ENCODE data around the gene PHF20. TPM values are rescaled to one million over a fixed set of nuclear protein-coding genes. Genes with fewer than 3 reads are reported as not detected.

Gene PHF20
- total and polyA plus RNA-seq, 2 donors (not counting 3 experiments of a cell fraction or from before 2014, with no cell fraction given), result 25.0 to 45.8 TPM

DNA sequence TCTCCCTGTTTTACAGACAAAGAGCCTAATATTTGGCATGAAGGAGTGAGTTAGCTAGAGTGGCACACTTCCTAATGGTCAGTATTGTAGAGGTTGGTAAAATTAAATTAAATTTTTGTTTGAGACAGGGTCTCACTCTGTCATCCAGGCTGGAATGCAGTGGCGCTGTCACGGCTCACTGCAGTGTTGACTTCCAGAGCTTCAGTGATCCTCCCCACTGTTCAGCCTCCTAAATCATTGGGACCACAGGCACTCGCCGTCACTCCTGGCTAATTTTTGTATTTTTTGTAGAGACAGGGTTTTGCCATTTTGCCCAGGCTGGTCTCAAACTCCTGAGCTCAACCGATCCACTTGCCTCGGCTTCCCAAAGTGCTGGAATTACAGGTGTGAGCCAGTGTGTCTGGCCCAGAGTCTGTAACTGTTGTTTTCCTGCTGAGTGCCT, 111.5 kb downstream of the PHF20 start:
- Histone ChIP-seq H4K20me1 (replicated peaks; ENCODE audit: control insufficient read depth, extremely low read depth, insufficient read depth, low read length) (no peaks in the 10 kb centered on the region), H3K27ac (ENCODE audit: insufficient read depth, low read depth, low read length) (peak overlapping the region; percentile 95), H3K9ac (replicated peaks; ENCODE audit: extremely low read depth, insufficient read depth, low read length) (peak overlapping the region; percentile 81), H3K4me3 (replicated peaks in 1 of 3; ENCODE audit: insufficient read depth in 1 of 3, low read depth in 1 of 3, low read length in 3 of 3) (no peak overlapping the region), H3K4me2 (ENCODE audit: insufficient read depth, low read length) (peak overlapping the region; percentile 31), H2AFZ (ENCODE audit: low read depth, low read length) (no peak overlapping the region), H3K27me3 (ENCODE audit: control insufficient read depth in 2 of 2, insufficient read depth in 2 of 2, low read length in 2 of 2) (no peaks in the 10 kb centered on the region), H3K9me1 (replicated peaks; ENCODE audit: control insufficient read depth, extremely low read depth, insufficient read depth, low read length) (no peaks in the 10 kb centered on the region), H3K9me3 (replicated peaks; ENCODE audit: control insufficient read depth, insufficient read depth, low read length) (no peaks in the 10 kb centered on the region), H3K79me2 (ENCODE audit: control insufficient read depth, insufficient read depth, low read length) (peaks cover 5% of the 10 kb centered on the region), H3K36me3 (ENCODE audit: control insufficient read depth in 2 of 2, extremely low read depth in 1 of 2, insufficient read depth in 2 of 2, low read length in 2 of 2) (peaks cover 0 to 3% of the 10 kb centered on the region in 2 experiments), H3K4me1 (ENCODE audit: control insufficient read depth, extremely low read depth, insufficient read depth, low read length) (peaks cover 13% of the 10 kb centered on the region)
- TF ChIP-seq POLR2AphosphoS5 (IDR thresholded peaks at IDR 0.05; ENCODE audit: insufficient read depth, low read depth, low read length) (no peak), MYC (IDR thresholded peaks at IDR 0.05; ENCODE audit: low read depth, low read length) (no peak), EZH2 (IDR thresholded peaks at IDR 0.05; ENCODE audit: borderline replicate concordance, low read depth, low read length, severe bottlenecking) (no peak), JUN (IDR thresholded peaks at IDR 0.05; ENCODE audit: borderline replicate concordance, insufficient read depth, insufficient read length, low read depth) (no peak), MAX (IDR thresholded peaks at IDR 0.05; ENCODE audit: insufficient read depth, insufficient read length) (no peak), FOS (IDR thresholded peaks at IDR 0.05; ENCODE audit: borderline replicate concordance, insufficient read depth, low read length) (no peak), POLR2A (IDR thresholded peaks at IDR 0.05; ENCODE audit: low read depth, low read length) (no peak), GATA2 (IDR thresholded peaks at IDR 0.05; ENCODE audit: insufficient read depth, insufficient read length, low read depth, low read length) (no peak)
- TF ChIP-seq, protein P1, sequence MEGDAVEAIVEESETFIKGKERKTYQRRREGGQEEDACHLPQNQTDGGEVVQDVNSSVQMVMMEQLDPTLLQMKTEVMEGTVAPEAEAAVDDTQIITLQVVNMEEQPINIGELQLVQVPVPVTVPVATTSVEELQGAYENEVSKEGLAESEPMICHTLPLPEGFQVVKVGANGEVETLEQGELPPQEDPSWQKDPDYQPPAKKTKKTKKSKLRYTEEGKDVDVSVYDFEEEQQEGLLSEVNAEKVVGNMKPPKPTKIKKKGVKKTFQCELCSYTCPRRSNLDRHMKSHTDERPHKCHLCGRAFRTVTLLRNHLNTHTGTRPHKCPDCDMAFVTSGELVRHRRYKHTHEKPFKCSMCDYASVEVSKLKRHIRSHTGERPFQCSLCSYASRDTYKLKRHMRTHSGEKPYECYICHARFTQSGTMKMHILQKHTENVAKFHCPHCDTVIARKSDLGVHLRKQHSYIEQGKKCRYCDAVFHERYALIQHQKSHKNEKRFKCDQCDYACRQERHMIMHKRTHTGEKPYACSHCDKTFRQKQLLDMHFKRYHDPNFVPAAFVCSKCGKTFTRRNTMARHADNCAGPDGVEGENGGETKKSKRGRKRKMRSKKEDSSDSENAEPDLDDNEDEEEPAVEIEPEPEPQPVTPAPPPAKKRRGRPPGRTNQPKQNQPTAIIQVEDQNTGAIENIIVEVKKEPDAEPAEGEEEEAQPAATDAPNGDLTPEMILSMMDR (IDR thresholded peaks at IDR 0.05; ENCODE audit: extremely low read depth in 1 of 2, insufficient read depth in 1 of 2, low read depth in 1 of 2, low read length in 2 of 2), result no peak
- POLR2A ChIA-PET, result interaction anchor here (1.0 to 1.7 kb wide), 4 partner anchors 8 to 148 kb away, joined by 3 to 11 read pairs (median 4); partner anchors contain the start of gene RBM39
- TSS peak; percentile 97 for BruUV-seq (replicated peaks)
- dilution Hi-C loops (cut with MboI; ENCODE audit: extremely low pct_ligation_motif_present, low sequenced_read_pairs), result no loop called here
- no peak for FAIRE-seq
- intact Hi-C loops (cut with micrococcal nuclease), result no loop called here
- DNase-seq (ENCODE audit: low read depth, low spot score), result no peak
- CTCF ChIA-PET, result interaction anchor here (1.1 to 2.4 kb wide), 12 partner anchors 9 to 371 kb away, joined by 3 to 29 read pairs (median 4); partner anchors contain the start of gene RBM39
